PC-3 (cell line): ENCODE data around the gene BACE1.

Experiments
- EZH2 ChIP-seq: fragments of 300-600 bp; sonication (generic); IDR thresholded peaks from one replicate; pipeline ENCODE4 v1.6.1; 2017; ENCODE audit warnings: antibody characterized with exemption, mild to moderate bottlenecking, low read length; ENCODE audit not compliant: unreplicated experiment
- TF ChIP-seq, protein P1 (sequence below): fragments of 300-600 bp; sonication (generic); conservative IDR thresholded peaks from 2 replicates; pipeline ENCODE4 v1.5.1; 2017; ENCODE audit warnings: antibody characterized with exemption, low read depth, mild to moderate bottlenecking, low read length

GRCh38 chr11:117303101-117303500 is 13.0 kb downstream of the BACE1 start:
- TF ChIP-seq, protein P1, sequence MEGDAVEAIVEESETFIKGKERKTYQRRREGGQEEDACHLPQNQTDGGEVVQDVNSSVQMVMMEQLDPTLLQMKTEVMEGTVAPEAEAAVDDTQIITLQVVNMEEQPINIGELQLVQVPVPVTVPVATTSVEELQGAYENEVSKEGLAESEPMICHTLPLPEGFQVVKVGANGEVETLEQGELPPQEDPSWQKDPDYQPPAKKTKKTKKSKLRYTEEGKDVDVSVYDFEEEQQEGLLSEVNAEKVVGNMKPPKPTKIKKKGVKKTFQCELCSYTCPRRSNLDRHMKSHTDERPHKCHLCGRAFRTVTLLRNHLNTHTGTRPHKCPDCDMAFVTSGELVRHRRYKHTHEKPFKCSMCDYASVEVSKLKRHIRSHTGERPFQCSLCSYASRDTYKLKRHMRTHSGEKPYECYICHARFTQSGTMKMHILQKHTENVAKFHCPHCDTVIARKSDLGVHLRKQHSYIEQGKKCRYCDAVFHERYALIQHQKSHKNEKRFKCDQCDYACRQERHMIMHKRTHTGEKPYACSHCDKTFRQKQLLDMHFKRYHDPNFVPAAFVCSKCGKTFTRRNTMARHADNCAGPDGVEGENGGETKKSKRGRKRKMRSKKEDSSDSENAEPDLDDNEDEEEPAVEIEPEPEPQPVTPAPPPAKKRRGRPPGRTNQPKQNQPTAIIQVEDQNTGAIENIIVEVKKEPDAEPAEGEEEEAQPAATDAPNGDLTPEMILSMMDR: no peak
- no peak for TF ChIP-seq EZH2
